ENCODE results near the gene WFIKKN2. TPM values are rescaled to one million over a fixed set of nuclear protein-coding genes. Genes with fewer than 3 reads are reported as not detected.

Gene WFIKKN2
- total and polyA plus RNA-seq, 2 of the 8 experiments (the other 6 are each of a cell fraction or from before 2014, with no cell fraction given): 0.07 to 0.30 TPM

DNA sequence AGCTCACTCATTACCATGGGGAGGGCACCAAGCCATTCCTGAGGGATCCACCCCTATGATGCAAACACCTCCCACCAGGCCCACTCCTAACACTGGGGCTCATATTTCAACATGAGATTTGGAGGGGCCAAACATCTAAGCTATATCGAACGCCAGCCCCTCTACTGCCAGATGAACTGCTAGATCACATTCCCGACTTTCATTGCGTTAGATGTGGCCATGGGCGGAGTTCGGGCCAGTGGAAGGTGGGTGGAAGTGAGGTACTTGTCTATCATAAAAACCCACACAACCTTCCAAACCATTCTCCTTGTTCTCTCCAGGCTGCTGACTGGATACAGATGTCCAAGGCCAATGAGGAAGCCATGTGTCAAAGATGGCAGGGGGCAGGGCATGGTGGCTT lies 41.0 kb upstream of the WFIKKN2 start:
- no peaks in the 10 kb centered on the region for H3K79me2 ChIP-seq (ENCODE audit: control insufficient read depth in 1 of 2, insufficient read depth in 2 of 2, low read length in 2 of 2)
- H3K4me2 ChIP-seq (ENCODE audit: insufficient read depth in 1 of 2, low read depth in 2 of 2, low read length in 2 of 2): no peak overlapping the region
- H3K9ac ChIP-seq (replicated peaks in 1 of 4; ENCODE audit: extremely low read depth in 1 of 4, low read depth in 3 of 4, low read length in 3 of 4): no peak overlapping the region
- H3K36me3 ChIP-seq (ENCODE audit: control insufficient read depth in 2 of 4, insufficient read depth in 4 of 4, low read length in 3 of 4): no peaks in the 10 kb centered on the region
- ChIA-PET POLR2A (ENCODE audit: partially characterized antibody) (no interaction called here), CTCF (ENCODE audit: partially characterized antibody) (interaction anchor here (0.6 to 11.5 kb wide), 6 partner anchors 10 to 133 kb away, joined by 3 to 130 read pairs (median 4); no protein-coding TSS in a partner anchor)
- no peak overlapping the region for H3K18ac ChIP-seq (ENCODE audit: extremely low read depth, low read length)
- no peak overlapping the region for H2AFZ ChIP-seq (ENCODE audit: low read length)
- H3K27me3 ChIP-seq (replicated peaks in 1 of 4; ENCODE audit: control insufficient read depth in 3 of 4, extremely low read depth in 1 of 4, insufficient read depth in 3 of 4, low read length in 3 of 4): no peaks in the 10 kb centered on the region
- TF ChIP-seq, protein P1, sequence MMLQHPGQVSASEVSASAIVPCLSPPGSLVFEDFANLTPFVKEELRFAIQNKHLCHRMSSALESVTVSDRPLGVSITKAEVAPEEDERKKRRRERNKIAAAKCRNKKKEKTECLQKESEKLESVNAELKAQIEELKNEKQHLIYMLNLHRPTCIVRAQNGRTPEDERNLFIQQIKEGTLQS (IDR thresholded peaks at IDR 0.05; ENCODE audit: insufficient read depth, low read depth, low read length): no peak
- TF ChIP-seq EP300 (IDR thresholded peaks at IDR 0.05; ENCODE audit: borderline replicate concordance in 1 of 2, low read depth in 2 of 2, low read length in 2 of 2) (no peak), POLR2A (IDR thresholded peaks at IDR 0.05; ENCODE audit: control extremely low read depth in 1 of 2, low read depth in 2 of 2, low read length in 2 of 2) (no peak), NANOG (IDR thresholded peaks at IDR 0.05; ENCODE audit: insufficient read depth, low read depth, low read length, poor library complexity, severe bottlenecking) (no peak), FOSL1 (IDR thresholded peaks at IDR 0.05; ENCODE audit: insufficient read depth, low read depth, low read length) (no peak), TAF1 (IDR thresholded peaks at IDR 0.05; ENCODE audit: low read depth, low read length) (no peak), GTF2F1 (IDR thresholded peaks at IDR 0.05; ENCODE audit: borderline replicate concordance, low read depth, low read length) (no peak)
- TF ChIP-seq, protein P2, sequence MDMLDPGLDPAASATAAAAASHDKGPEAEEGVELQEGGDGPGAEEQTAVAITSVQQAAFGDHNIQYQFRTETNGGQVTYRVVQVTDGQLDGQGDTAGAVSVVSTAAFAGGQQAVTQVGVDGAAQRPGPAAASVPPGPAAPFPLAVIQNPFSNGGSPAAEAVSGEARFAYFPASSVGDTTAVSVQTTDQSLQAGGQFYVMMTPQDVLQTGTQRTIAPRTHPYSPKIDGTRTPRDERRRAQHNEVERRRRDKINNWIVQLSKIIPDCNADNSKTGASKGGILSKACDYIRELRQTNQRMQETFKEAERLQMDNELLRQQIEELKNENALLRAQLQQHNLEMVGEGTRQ (IDR thresholded peaks at IDR 0.05; ENCODE audit: low read length): no peak
- H3K23ac ChIP-seq (ENCODE audit: insufficient read length): no peak overlapping the region
- H4K5ac ChIP-seq (ENCODE audit: insufficient read length, low read depth, low read length): no peak overlapping the region
- no peaks in the 10 kb centered on the region for H4K20me1 ChIP-seq (replicated peaks in 1 of 2; ENCODE audit: control insufficient read depth in 1 of 2, insufficient read depth in 2 of 2, low read length in 2 of 2)
- DNase-seq (ENCODE audit: low read depth in 1 of 2, low spot score in 2 of 2): no peak
- H2AK5ac ChIP-seq (ENCODE audit: low read depth, low read length): no peak overlapping the region
- H2BK12ac ChIP-seq (ENCODE audit: low read depth, low read length): no peak overlapping the region
- WGBS, 2 experiments (ENCODE audit: extremely low coverage in 1 of 2, insufficient coverage in 1 of 2, insufficient read length in 1 of 2, insufficient replicate concordance in 2 of 2, low coverage in 1 of 2, low lambda C conversion rate in 2 of 2, missing lambda C conversion rate in 1 of 2): 98% methylated on average over 6 of the region's 6 CpGs; no CpG with 5 or more reads in 1 of the 2 experiments
- no peak overlapping the region for H4K8ac ChIP-seq (ENCODE audit: extremely low read depth, insufficient read depth, low read length)
- no peaks in the 10 kb centered on the region for H3K23me2 ChIP-seq (ENCODE audit: low read depth, low read length)
- H2BK15ac ChIP-seq (ENCODE audit: low read length): no peak overlapping the region
- no peak overlapping the region for H3K27ac ChIP-seq (ENCODE audit: low read depth, low read length)
- H3K79me1 ChIP-seq (ENCODE audit: low read depth, low read length): no peaks in the 10 kb centered on the region
- H3K14ac ChIP-seq (ENCODE audit: insufficient read length): no peak overlapping the region
- H2BK5ac ChIP-seq (ENCODE audit: low read depth, low read length): no peak overlapping the region
- no peak overlapping the region for H2BK120ac ChIP-seq (replicated peaks; ENCODE audit: low read depth, low read length)
- no peak overlapping the region for H4K91ac ChIP-seq (replicated peaks; ENCODE audit: insufficient read length, low read length)
- no peak for FAIRE-seq
- H2BK20ac ChIP-seq (ENCODE audit: low read length): no peak overlapping the region
- H3K4ac ChIP-seq (replicated peaks; ENCODE audit: insufficient read length, low read depth, low read length): no peak overlapping the region
- H3K56ac ChIP-seq (replicated peaks; ENCODE audit: insufficient read length, low read depth, low read length): no peak overlapping the region
- H3K4me3 ChIP-seq (ENCODE audit: extremely low read depth in 1 of 4, insufficient read depth in 2 of 4, low read depth in 3 of 4, low read length in 4 of 4): no peak overlapping the region
- peaks cover 0 to 5% (median 2%) of the 10 kb centered on the region in 4 experiments; a peak in 4 of 7 replicates for H3K4me1 ChIP-seq (replicated peaks in 1 of 4; ENCODE audit: control insufficient read depth in 3 of 4, insufficient read depth in 4 of 4, low read length in 3 of 4)
- no peaks in the 10 kb centered on the region for H3K9me3 ChIP-seq (ENCODE audit: insufficient read depth in 2 of 2, low read depth in 1 of 2, low read length in 1 of 2)

Data from H1 (cell line).